Ishikawa (cell line): Measurements from ENCODE around the gene FYB2.

Experiments
- CREB1 ChIP-seq: IDR thresholded peaks from 2 replicates; pipeline ENCODE4 v1.6.1; 2012; ENCODE audit warnings: low read depth
- EGR1 ChIP-seq: IDR thresholded peaks from 2 replicates; pipeline ENCODE4 v1.6.1; 2012
- EP300 ChIP-seq: IDR thresholded peaks from 2 replicates; pipeline ENCODE4 v1.6.1; 2012; ENCODE audit warnings: borderline replicate concordance
- FOXM1 ChIP-seq: IDR thresholded peaks from 2 replicates; pipeline ENCODE4 v1.6.1; 2012; ENCODE audit warnings: low read depth, borderline replicate concordance
- MAX ChIP-seq: IDR thresholded peaks from 2 replicates; pipeline ENCODE4 v1.6.1; 2012
- RAD21 ChIP-seq: IDR thresholded peaks from 2 replicates; pipeline ENCODE4 v1.6.1; 2012; ENCODE audit warnings: low read depth
- REST ChIP-seq: IDR thresholded peaks from 2 replicates; pipeline ENCODE4 v1.6.1; 2012; ENCODE audit warnings: low read depth, mild to moderate bottlenecking
- TAF1 ChIP-seq: IDR thresholded peaks from 2 replicates; pipeline ENCODE4 v1.6.1; 2012; ENCODE audit warnings: low read depth, mild to moderate bottlenecking
- TCF12 ChIP-seq: IDR thresholded peaks from 2 replicates; pipeline ENCODE4 v1.6.1; 2012; ENCODE audit warnings: low read depth
- YY1 ChIP-seq: IDR thresholded peaks from 2 replicates; pipeline ENCODE4 v1.6.1; 2012; ENCODE audit warnings: low read depth
- ZBTB7A ChIP-seq: IDR thresholded peaks from 2 replicates; pipeline ENCODE4 v1.6.1; 2012; ENCODE audit warnings: low read depth

- TF ChIP-seq YY1: no peak
- TF ChIP-seq RAD21: no peak
- TF ChIP-seq EP300: no peak
- TF ChIP-seq REST: no peak
- TF ChIP-seq CREB1: no peak
- no peak for TF ChIP-seq TCF12
- TF ChIP-seq MAX: no peak
- no peak for TF ChIP-seq EGR1
- no peak for TF ChIP-seq FOXM1
- no peak for TF ChIP-seq TAF1
- TF ChIP-seq ZBTB7A: no peak
Measured at GRCh38 chr1:56703747-56704146, 115.5 kb downstream of the FYB2 start.
